SK-N-SH (cell line): Measurements from ENCODE around the gene MEF2D. TPM values are rescaled to one million over a fixed set of nuclear protein-coding genes. Genes with fewer than 3 reads are reported as not detected.
A peak's percentile ranks its signal among the peaks of the same experiment; 100 is the strongest.

ENCODE experiments used
- CTCF ChIA-PET: fragments of 300-600, 350-600 bp; formaldehyde crosslinking; extraction: SDS; loops from one replicate; lab custom pipeline; 2021; lab: Yijun Ruan, JAX
- POLR2A ChIA-PET: fragments of 350-600 bp; sonication (Branson Sonifier 250); formaldehyde crosslinking; extraction: SDS; loops from one replicate; lab custom pipeline; 2020; ENCODE audit warnings: antibody characterized with exemption, inconsistent platforms; lab: Yijun Ruan, JAX
- DNase-seq: peaks from one replicate; pipeline ENCODE4 v3.0.0; 2012
- H2AFZ ChIP-seq: fragments of 200-600 bp; sonication (generic); 2 replicates; pipeline ENCODE4 v1.8.1; 2016; ENCODE audit warnings: antibody characterized with exemption, mild to moderate bottlenecking, low read depth
- H3F3A ChIP-seq: fragments of 200-600 bp; sonication (generic); replicated peaks from 2 replicates; pipeline ENCODE3; 2016; ENCODE audit warnings: antibody characterized with exemption, mild to moderate bottlenecking; ENCODE audit not compliant: insufficient read depth
- H3K27ac ChIP-seq, 2 experiments: fragments of 200-500 bp in 1 of 2; fragments of 200-600 bp in 1 of 2; sonication (Bioruptor generic) in 1 of 2; sonication (generic), shearing (Covaris generic) in 1 of 2; 2 replicates each; pipeline versions ENCODE4 v1.5.1 to v1.6.1; 2014 to 2016; ENCODE audit warnings: low read depth in 2 of 2, inconsistent platforms in 1 of 2, low read length in 1 of 2, mild to moderate bottlenecking in 1 of 2, mixed read lengths in 1 of 2
- H3K27me3 ChIP-seq: fragments of 200-600 bp; sonication (generic), shearing (Covaris generic); 2 replicates; pipeline ENCODE4 v1.6.1; 2016; ENCODE audit warnings: mixed run types; ENCODE audit not compliant: insufficient read depth
- H3K36me3 ChIP-seq, 2 experiments: fragments of 200-500 bp in 1 of 2; fragments of 200-600 bp in 1 of 2; sonication (Bioruptor generic) in 1 of 2; sonication (generic) in 1 of 2; replicated peaks in 1 of 2; 2 replicates each; pipeline versions ENCODE3 to v1.5.1; 2014 to 2016; ENCODE audit warnings: low read length in 1 of 2, mild to moderate bottlenecking in 1 of 2; ENCODE audit not compliant: insufficient read depth in 2 of 2, control insufficient read depth in 1 of 2
- H3K4me1 ChIP-seq, 2 experiments: fragments of 200-500 bp in 1 of 2; fragments of 200-600 bp in 1 of 2; sonication (Bioruptor generic) in 1 of 2; sonication (generic), shearing (Covaris generic) in 1 of 2; 2 replicates each; pipeline versions ENCODE4 v1.5.1 to v1.6.1; 2014 to 2016; ENCODE audit warnings: low read depth in 1 of 2, low read length in 1 of 2, mixed run types in 1 of 2; ENCODE audit not compliant: insufficient read depth in 2 of 2, control insufficient read depth in 1 of 2
- H3K4me2 ChIP-seq: fragments of 200-600 bp; sonication (generic), shearing (Covaris generic); 2 replicates; pipeline ENCODE4 v1.6.1; 2017; ENCODE audit warnings: mixed run types
- H3K4me3 ChIP-seq, 2 experiments: fragments of 200-500 bp in 1 of 2; fragments of 200-600 bp in 1 of 2; sonication (Bioruptor generic) in 1 of 2; sonication (generic), shearing (Covaris generic) in 1 of 2; 2 replicates each; pipeline versions ENCODE4 v1.5.1 to v1.8.1; 2014 to 2016; ENCODE audit warnings: low read depth in 2 of 2, inconsistent platforms in 1 of 2, low read length in 1 of 2, mild to moderate bottlenecking in 1 of 2, mixed read lengths in 1 of 2, moderate library complexity in 1 of 2
- H3K79me2 ChIP-seq: fragments of 200-600 bp; sonication (generic); 2 replicates; pipeline ENCODE4 v1.8.1; 2017; ENCODE audit warnings: mild to moderate bottlenecking; ENCODE audit not compliant: insufficient read depth
- H3K9ac ChIP-seq: fragments of 200-600 bp; sonication (generic); 2 replicates; pipeline ENCODE4 v1.6.1; 2017; ENCODE audit warnings: mixed run types
- H3K9me2 ChIP-seq: fragments of 200-600 bp; sonication (generic); 2 replicates; pipeline ENCODE4 v1.6.1; 2017; ENCODE audit warnings: mixed run types
- H3K9me3 ChIP-seq: fragments of 200-600 bp; sonication (generic); 2 replicates; pipeline ENCODE4 v1.6.1; 2017; ENCODE audit warnings: mixed run types, mild to moderate bottlenecking, moderate library complexity
- H4K20me1 ChIP-seq: fragments of 200-600 bp; sonication (generic); 2 replicates; pipeline ENCODE4 v1.6.1; 2017; ENCODE audit warnings: mild to moderate bottlenecking, mixed run types; ENCODE audit not compliant: insufficient read depth
- CHD2 ChIP-seq: fragments of 150-350 bp; IDR thresholded peaks from 2 replicates; pipeline ENCODE4 v1.6.1; 2018; ENCODE audit warnings: low read length; ENCODE audit not compliant: partially characterized antibody
- ELF1 ChIP-seq: IDR thresholded peaks from 2 replicates; pipeline ENCODE4 v1.4.0; 2012
- EP300 ChIP-seq, 2 experiments: IDR thresholded peaks; 2 replicates each; pipeline versions ENCODE4 v1.4.0 to v1.6.1; 2012; ENCODE audit warnings: borderline replicate concordance in 1 of 2, low read depth in 1 of 2, low read length in 1 of 2
- FOXJ3 ChIP-seq: sonication (generic); formaldehyde crosslinking; IDR thresholded peaks from 2 replicates; pipeline ENCODE4 v1.5.1; 2020; ENCODE audit warnings: mild to moderate bottlenecking, missing genetic modification reagents
- MEF2A ChIP-seq: IDR thresholded peaks from 2 replicates; pipeline ENCODE4 v1.4.0; 2012; ENCODE audit warnings: low read depth, borderline replicate concordance
- TAF1 ChIP-seq: IDR thresholded peaks from 2 replicates; pipeline ENCODE4 v1.6.1; 2012; ENCODE audit warnings: low read depth, mild to moderate bottlenecking, low read length, moderate library complexity, borderline replicate concordance
- ZBTB33 ChIP-seq: IDR thresholded peaks from 2 replicates; pipeline ENCODE4 v1.4.0; 2012; ENCODE audit warnings: low read depth, borderline replicate concordance
- WGBS: methylation state at CpG from one replicate; pipeline ENCODE4 v1.1.6; 2017; ENCODE audit warnings: low lambda C conversion rate; 5-methylcytosine and 5-hydroxymethylcytosine counted together
- polyA plus RNA-seq, 3 experiments: library from polyadenylated mRNA; depleted of rRNA; stranded (reverse); fragments of >200 nt; gene quantifications; 2 replicates each; pipeline ENCODE4 v1.2.3, GENCODE V29; 2012
- TF ChIP-seq, protein P1 (sequence below): fragments of 200-600 bp; sonication (generic); IDR thresholded peaks from 2 replicates; pipeline ENCODE4 v1.6.1; 2017; ENCODE audit warnings: antibody characterized with exemption, mild to moderate bottlenecking, moderate library complexity
- TF ChIP-seq, protein P2 (sequence below): IDR thresholded peaks from 2 replicates; pipeline ENCODE4 v1.6.1; 2012; ENCODE audit warnings: mild to moderate bottlenecking, low read depth, low read length, moderate library complexity
- TF ChIP-seq, protein P3 (sequence below): IDR thresholded peaks from 2 replicates; pipeline ENCODE4; 2012

MEF2D gene
- polyA plus RNA-seq, 1 of the 3 experiments (the other 2 are of a cell fraction): 14.3 TPM

- TF ChIP-seq TAF1 (no peak), FOXJ3 (CRISPR knock-in tag) (no peak)
- TF ChIP-seq, protein P1, sequence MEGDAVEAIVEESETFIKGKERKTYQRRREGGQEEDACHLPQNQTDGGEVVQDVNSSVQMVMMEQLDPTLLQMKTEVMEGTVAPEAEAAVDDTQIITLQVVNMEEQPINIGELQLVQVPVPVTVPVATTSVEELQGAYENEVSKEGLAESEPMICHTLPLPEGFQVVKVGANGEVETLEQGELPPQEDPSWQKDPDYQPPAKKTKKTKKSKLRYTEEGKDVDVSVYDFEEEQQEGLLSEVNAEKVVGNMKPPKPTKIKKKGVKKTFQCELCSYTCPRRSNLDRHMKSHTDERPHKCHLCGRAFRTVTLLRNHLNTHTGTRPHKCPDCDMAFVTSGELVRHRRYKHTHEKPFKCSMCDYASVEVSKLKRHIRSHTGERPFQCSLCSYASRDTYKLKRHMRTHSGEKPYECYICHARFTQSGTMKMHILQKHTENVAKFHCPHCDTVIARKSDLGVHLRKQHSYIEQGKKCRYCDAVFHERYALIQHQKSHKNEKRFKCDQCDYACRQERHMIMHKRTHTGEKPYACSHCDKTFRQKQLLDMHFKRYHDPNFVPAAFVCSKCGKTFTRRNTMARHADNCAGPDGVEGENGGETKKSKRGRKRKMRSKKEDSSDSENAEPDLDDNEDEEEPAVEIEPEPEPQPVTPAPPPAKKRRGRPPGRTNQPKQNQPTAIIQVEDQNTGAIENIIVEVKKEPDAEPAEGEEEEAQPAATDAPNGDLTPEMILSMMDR: no peak
Observed at GRCh38 chr1:156489935-156490293, 10.7 kb downstream of the MEF2D start (continued).

- WGBS: 74% methylated on average over 10 of the region's 12 CpGs
- Histone ChIP-seq H3K4me3 (0 out of 4 replicates have a peak overlapping the region, but pooled peaks of 1 of the 2 experiments have one; percentile 1), H3K27ac (peak overlapping the region; percentile 14 to 35; a peak in 2 of 4 replicates), H3K9me2 (no peaks in the 10 kb centered on the region), H3K9ac (no peak overlapping the region), H3K79me2 (peaks cover 100% of the 10 kb centered on the region)
- CTCF ChIA-PET: interaction anchor here (1.1 to 6.2 kb wide), 9 partner anchors 7 to 138 kb away, joined by 3 to 50 read pairs (median 4); partner anchors contain the start of gene MEF2D
- TF ChIP-seq CHD2 (no peak), ELF1 (no peak), MEF2A (no peak), EP300 (IDR thresholded peaks at IDR 0.05; ENCODE audit: borderline replicate concordance in 1 of 2, low read depth in 1 of 2, low read length in 1 of 2) (no peak), ZBTB33 (no peak)
- TF ChIP-seq, protein P2, sequence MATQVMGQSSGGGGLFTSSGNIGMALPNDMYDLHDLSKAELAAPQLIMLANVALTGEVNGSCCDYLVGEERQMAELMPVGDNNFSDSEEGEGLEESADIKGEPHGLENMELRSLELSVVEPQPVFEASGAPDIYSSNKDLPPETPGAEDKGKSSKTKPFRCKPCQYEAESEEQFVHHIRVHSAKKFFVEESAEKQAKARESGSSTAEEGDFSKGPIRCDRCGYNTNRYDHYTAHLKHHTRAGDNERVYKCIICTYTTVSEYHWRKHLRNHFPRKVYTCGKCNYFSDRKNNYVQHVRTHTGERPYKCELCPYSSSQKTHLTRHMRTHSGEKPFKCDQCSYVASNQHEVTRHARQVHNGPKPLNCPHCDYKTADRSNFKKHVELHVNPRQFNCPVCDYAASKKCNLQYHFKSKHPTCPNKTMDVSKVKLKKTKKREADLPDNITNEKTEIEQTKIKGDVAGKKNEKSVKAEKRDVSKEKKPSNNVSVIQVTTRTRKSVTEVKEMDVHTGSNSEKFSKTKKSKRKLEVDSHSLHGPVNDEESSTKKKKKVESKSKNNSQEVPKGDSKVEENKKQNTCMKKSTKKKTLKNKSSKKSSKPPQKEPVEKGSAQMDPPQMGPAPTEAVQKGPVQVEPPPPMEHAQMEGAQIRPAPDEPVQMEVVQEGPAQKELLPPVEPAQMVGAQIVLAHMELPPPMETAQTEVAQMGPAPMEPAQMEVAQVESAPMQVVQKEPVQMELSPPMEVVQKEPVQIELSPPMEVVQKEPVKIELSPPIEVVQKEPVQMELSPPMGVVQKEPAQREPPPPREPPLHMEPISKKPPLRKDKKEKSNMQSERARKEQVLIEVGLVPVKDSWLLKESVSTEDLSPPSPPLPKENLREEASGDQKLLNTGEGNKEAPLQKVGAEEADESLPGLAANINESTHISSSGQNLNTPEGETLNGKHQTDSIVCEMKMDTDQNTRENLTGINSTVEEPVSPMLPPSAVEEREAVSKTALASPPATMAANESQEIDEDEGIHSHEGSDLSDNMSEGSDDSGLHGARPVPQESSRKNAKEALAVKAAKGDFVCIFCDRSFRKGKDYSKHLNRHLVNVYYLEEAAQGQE: no peak
- TF ChIP-seq, protein P3, sequence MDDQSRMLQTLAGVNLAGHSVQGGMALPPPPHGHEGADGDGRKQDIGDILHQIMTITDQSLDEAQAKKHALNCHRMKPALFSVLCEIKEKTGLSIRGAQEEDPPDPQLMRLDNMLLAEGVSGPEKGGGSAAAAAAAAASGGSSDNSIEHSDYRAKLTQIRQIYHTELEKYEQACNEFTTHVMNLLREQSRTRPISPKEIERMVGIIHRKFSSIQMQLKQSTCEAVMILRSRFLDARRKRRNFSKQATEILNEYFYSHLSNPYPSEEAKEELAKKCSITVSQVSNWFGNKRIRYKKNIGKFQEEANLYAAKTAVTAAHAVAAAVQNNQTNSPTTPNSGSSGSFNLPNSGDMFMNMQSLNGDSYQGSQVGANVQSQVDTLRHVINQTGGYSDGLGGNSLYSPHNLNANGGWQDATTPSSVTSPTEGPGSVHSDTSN: no peak
- TF ChIP-seq, all 33 proteins: peak for 0
- no peaks in the 10 kb centered on the region for H3K9me3 ChIP-seq
- DNase-seq: peak; percentile 54
- H3K4me2 ChIP-seq: peak overlapping the region; percentile 69; the same call in 1 of the 2 replicates
- peaks cover 100% of the 10 kb centered on the region for H4K20me1 ChIP-seq
- H3K36me3 ChIP-seq: peaks cover 0 to 2% of the 10 kb centered on the region in 2 experiments
- POLR2A ChIA-PET: interaction anchor here (0.5 to 1.0 kb wide), 3 partner anchors 12 to 1346 kb away, joined by 3 read pairs; partner anchors contain the start of gene MEF2D
- H2AFZ ChIP-seq: no peak overlapping the region
- H3F3A ChIP-seq: no peaks in the 10 kb centered on the region
- H3K27me3 ChIP-seq: no peaks in the 10 kb centered on the region
- peaks cover 30 to 65% of the 10 kb centered on the region in 2 experiments; a peak in 3 of 4 replicates for H3K4me1 ChIP-seq
Observed at GRCh38 chr1:156489166-156489934, 11.2 kb downstream of the MEF2D start.
